HFF-Myc (cell line): ENCODE data around the gene OGDH.

Experiments used
- DNase-seq: peaks from one replicate; pipeline ENCODE4 v3.0.0-alpha.2; 2011; ENCODE audit warnings: low read depth; ENCODE audit errors: extremely low read depth
- H3K4me3 ChIP-seq: replicated peaks from 2 replicates; pipeline ENCODE4 v1.5.1; 2011; ENCODE audit warnings: low read depth, mild to moderate bottlenecking, control low read depth, low read length
- TF ChIP-seq, protein P1 (sequence below): IDR thresholded peaks from 2 replicates; pipeline ENCODE4 v1.5.1; 2012; ENCODE audit warnings: mild to moderate bottlenecking, low read depth, low read length, control low read depth; ENCODE audit errors: missing control alignments

Gene OGDH

DNA sequence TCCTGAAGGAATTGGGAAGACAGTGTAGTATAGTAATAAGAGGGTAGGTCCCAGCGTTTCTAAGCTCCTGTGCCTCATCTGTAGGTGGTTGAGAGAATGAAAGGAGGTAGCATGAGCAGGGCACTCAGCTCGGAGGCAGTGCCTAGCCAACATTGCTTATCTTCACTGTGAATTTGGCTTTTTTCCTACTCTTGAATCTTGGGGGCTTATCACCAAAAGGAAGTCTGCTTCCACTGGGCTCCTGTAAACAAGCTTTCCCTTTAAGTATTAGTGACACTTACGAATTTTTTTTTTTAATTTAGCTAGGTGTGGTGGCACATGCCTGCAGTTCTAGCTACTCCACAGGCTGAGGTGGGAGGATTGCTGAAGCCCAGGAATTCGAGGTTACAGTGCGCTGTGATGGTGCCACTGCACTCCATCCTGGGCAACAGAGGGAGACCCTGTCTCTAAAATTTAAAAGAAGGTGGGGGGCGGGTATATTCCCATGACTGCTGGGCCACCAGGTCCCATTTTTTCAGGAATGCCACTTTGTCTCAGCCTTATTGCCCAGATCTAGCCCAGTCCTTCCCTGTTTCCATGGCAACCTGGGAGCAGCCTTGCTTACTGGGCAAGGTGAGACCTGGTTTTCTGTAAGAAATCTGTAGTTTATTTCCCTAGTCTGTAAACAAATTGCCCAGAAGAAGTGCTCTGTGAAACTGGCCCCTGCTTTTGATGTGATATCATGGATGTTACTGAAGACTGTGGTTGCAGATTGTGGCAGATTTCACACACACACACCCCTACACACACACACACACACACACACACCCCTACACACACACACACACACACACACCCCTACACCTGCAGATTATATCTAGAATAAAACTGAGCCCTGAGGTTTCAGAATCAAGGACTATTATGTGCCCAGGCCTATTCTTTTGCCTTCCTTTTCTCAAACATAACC lies 19.4 kb downstream of the OGDH start:
- DNase-seq = no peak
- TF ChIP-seq, protein P1, sequence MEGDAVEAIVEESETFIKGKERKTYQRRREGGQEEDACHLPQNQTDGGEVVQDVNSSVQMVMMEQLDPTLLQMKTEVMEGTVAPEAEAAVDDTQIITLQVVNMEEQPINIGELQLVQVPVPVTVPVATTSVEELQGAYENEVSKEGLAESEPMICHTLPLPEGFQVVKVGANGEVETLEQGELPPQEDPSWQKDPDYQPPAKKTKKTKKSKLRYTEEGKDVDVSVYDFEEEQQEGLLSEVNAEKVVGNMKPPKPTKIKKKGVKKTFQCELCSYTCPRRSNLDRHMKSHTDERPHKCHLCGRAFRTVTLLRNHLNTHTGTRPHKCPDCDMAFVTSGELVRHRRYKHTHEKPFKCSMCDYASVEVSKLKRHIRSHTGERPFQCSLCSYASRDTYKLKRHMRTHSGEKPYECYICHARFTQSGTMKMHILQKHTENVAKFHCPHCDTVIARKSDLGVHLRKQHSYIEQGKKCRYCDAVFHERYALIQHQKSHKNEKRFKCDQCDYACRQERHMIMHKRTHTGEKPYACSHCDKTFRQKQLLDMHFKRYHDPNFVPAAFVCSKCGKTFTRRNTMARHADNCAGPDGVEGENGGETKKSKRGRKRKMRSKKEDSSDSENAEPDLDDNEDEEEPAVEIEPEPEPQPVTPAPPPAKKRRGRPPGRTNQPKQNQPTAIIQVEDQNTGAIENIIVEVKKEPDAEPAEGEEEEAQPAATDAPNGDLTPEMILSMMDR = no peak
- H3K4me3 ChIP-seq = no peak overlapping the region

DNA sequence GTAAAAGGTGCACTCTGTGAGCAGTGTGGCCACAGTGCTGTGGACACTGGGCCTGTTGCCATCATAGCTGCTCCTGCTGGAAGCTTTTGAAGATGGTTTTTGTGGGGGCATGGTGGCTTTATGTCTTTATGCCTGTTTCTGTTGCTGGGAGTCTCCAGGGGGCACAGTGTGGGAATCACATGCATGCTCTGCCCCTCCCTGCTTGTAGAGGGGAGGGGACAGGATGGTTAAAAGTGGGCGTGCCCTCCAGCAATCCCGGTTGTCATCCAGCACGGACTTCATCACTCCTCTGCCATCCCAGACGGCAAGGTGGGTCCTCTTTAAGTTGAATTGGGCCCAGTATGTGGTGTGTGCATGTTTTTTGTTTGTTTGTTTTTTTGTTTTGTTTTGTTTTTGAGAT lies 20.2 kb downstream of the OGDH start:
- no peak overlapping the region for H3K4me3 ChIP-seq
- no peak for DNase-seq

DNA sequence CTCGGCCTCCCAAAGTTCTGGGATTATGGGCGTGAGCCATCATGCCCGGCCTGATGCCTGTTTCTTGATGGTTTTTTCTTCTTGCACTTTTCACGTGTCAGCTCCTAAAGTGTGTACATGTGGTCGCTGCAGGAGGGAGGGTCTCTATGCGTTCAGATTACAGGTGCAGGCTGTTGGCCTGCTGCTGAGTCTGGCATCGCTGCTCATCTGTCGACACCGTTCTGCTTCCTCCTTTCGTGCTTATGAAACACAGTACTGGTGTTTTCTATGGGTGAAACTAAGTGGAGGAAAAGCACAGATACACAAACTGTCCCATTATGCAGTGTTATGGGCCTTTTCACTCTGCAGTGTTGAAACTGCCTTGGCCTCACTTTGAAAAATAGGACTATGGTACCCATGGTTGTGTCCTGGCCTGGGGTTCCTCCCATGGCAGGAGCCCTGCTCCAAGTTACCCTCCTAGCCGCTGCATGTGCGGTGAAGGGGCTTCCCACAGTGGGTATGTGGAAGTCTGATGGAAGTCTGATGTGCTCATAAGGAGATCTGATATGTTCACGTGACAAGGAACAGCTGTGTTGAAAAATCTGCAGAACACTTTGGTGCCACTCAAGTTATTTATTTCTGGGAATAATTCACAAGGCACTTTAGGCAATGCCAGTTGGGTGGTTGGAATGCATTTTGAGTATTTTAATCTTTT lies 23.5 kb downstream of the OGDH start:
- H3K4me3 ChIP-seq = no peak overlapping the region
- TF ChIP-seq, protein P1 = no peak
- DNase-seq = no peak

More for the DNA sequence above, 20.2 kb downstream of the OGDH start:
- TF ChIP-seq, protein P1 = no peak

DNA sequence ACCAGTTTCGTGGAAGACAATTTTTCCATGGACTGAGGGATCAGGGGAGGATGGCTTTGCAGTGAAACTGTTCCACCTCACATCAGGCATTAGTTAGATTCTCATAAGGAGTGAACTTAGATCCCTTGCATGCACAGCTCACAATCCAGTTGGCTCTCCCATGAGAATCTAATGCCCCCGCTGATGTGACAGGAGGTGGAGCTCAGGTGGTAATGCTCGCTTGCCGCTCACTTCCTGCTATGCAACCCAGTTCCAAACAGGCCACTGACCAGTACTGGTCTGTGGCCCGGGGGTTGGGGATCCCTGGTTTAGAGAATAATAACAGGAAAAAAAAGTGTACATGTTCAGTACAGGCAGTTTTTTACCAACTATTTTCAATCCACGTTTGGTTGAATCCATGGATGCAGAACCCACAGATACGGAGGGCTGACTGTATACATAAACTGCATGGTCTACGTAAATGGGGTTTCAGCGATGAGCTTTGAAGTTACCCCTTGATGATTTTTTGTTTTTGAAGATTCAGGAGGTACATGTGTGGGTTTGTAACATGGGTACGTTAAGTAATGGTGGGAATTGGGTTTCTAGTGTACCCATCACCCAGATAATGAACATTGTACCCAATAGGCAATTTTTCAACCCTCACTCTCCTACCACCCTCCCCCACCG lies 24.5 kb downstream of the OGDH start:
- H3K4me3 ChIP-seq = no peak overlapping the region
- DNase-seq = no peak
- TF ChIP-seq, protein P1 = no peak

DNA sequence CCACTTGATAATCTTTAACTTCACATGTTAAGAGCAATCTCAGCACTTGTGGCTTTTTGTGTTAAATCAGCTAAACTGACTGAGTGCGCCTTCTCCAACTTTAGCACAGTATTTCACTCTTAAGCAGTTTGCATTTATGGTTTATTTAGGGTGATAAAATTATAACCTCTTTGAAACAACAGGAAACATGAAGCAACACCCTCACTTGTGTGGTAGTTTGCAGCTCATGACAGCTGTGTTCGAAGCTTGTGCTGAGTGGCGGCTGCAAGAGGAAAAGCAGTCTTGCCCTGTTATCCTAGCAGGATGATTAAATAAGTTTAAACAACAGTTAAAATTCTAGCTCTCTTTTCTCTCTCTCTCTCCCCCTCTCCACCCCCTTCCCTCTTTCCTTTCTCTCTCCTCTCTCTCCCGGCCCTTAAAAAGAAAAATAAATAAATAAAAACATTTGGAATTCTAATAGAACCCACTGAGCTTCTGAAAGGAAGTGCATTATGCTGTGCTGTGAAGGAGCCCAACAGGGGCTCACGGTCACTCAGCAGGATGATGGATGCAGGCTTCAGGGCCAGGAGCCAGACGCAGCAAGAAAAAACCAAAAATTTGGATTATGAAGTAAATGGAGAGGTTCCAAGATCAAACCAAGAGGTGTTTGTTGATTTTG lies 25.2 kb downstream of the OGDH start:
- no peak overlapping the region for H3K4me3 ChIP-seq
- TF ChIP-seq, protein P1 = no peak
- no peak for DNase-seq

DNA sequence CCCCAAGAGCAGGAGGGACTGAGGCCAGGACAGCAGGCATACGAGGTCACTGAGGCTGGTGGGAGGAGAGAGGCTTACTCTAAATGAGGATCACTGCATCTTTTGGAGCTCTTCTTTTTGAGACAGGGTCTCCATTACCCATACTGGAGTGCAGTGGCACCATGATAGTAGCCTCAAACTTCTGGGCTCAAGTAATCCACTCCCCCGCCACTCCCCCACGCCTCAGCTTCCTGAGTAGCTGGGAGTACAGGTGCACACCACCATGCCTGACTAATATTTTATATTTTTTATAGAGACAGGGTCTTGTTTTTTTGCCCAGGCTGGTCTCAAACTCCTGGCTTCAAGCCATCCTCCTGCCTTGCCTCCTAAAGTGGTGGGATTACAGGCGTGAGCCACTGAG lies 25.8 kb downstream of the OGDH start:
- TF ChIP-seq, protein P1 = no peak
- DNase-seq = no peak
- H3K4me3 ChIP-seq = no peak overlapping the region
